Ammon's horn (tissue), 1 donor: ENCODE data around the gene CHTF8.
"Not testable (repeated sequence)": the region's sequence is repeated elsewhere in the genome, so short reads cannot be mapped to it uniquely, and the experiment has no call there.

Source experiments
- DNase-seq: peaks from one replicate; pipeline ENCODE4 v3.0.0-alpha.2; 2016; ENCODE audit warnings: low spot score

The CHTF8 gene, protein sequence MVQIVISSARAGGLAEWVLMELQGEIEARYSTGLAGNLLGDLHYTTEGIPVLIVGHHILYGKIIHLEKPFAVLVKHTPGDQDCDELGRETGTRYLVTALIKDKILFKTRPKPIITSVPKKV

DNA sequence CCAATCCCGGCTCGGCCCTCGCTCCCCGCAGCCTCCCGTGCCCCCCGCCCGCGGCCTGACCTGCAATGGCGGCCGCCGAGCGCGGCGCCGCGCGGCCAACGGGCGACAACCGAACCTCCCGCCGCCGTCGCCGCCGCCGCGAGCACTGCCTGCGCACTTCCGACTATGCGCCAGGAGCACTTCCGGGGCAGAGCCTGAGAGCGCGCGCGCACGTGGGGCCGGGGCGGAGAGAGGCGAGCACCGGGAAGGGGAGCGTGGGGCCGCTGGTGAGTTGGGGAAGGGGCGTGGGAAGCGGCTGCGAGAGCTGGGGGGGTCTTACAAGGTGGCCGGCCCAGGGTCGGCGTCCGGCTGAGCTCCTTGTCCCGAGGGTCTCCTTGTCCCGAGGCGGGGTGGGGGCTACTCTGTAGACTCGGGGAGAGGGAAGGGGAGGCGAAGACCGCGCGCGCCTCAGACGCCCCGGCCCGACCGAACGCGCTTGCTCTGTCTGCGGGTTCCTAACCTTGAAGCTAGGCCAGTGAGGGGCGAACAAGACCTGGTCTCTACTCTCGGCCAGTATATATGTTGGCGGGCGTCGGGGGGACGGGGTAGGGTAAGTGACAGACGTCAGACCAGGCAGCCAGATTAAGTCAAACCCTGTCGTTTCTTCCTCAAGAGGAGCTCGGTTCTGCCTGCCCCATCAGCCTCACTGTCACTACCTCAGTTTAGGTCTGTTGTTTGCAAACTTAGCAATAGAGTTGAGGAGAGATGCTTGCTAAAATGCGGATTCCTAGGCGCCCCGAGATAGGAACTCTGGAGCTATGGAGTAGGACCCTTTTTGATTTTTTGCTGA is at the start of gene CHTF8, which contains the start of gene UTP4:
Gene CHTF8 (minus strand): TSS at position 165 of the 829 bp plus-strand sequence. CDS start 11,130 bp downstream, outside the sequence.
Gene UTP4 (plus strand): TSS at position 226 of the 829 bp plus-strand sequence. CDS start 811 bp downstream, outside the sequence.
- DNase-seq: peak; percentile 89

DNA sequence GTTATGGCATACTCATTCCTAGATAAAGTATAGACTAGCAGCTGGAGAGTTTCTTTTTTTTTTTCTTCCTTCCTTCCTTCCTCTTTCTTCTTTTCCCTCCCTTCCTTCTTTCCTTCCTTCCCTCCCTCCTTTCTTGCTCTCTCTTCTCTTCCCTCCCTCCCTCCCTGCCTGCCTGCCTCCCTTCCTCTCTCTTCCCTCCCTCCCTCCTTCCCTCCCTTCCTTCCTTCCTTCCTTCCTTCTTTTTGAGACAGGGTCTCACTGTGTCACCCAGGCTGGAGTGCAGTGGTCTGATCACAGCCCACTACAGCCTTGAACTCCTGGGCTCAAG is 47.6 kb upstream of the CHTF8 start:
- DNase-seq: no peak

DNA sequence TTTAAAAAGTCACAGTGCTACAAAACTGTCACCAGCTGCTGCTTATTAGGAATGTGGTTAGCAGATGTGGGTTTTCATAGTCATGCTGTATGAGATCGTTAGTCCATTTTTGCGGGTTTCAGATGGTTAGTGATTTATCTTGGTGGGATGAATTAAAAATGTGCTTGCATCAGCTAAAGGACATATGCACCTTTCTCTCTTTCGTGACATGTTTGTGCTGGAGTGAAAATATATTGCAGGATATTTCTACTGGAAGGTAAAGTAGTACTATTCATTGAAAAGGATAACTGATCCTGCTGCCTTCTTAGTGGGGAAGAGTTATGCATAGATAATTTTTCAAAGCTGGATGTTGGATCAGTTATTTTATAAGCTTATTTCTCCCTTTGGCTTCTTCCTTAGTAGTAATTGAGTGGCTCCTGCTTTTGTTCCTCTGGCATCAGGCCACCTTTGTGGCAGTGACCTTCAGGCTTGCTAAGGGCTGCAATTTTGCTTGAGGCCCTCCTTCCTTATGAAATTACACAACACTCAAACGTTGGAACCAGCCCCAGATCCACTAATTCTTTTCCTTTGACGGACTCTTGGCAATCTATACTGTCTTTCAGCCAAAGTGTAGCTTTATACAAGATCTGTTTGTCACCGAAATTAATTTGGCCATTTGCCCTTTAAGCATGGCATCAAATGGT is 47.1 kb upstream of the CHTF8 start:
- no peak for DNase-seq

DNA sequence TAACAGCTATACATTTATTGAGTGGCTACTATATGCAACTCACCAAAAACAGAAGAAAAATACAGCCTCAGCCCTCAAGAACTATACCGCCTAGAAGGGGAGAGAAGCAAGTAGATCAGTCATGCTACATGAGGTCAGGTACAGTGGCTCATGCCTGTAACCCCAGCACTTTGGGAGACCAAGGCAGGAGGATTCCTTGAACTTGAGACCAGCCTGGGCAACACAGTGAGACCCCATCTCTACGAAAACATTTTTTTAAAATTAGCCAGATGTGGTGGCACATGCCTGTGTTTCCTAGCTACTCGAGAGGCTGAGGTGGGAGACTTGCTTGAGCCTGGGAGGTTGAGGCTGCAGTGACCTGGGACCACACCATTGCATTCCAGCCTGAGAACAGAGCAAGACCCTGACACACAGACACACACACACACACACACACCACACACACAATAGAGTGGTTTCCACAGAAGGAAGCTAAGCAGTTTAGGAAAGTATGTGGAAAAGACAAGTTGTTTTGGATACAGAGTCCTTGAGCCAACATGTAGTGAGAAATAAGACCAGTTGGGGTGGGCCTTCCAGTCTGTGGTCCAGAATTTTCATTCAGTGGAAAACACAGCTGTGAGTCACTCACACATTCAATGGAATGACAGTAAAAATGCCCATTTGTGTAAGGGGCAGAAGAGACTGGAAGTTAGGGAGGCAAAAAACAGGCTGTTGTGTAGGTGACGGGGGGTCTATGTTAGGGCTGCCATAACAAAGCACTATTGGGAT is 43.8 kb upstream of the CHTF8 start:
- no peak for DNase-seq

DNA sequence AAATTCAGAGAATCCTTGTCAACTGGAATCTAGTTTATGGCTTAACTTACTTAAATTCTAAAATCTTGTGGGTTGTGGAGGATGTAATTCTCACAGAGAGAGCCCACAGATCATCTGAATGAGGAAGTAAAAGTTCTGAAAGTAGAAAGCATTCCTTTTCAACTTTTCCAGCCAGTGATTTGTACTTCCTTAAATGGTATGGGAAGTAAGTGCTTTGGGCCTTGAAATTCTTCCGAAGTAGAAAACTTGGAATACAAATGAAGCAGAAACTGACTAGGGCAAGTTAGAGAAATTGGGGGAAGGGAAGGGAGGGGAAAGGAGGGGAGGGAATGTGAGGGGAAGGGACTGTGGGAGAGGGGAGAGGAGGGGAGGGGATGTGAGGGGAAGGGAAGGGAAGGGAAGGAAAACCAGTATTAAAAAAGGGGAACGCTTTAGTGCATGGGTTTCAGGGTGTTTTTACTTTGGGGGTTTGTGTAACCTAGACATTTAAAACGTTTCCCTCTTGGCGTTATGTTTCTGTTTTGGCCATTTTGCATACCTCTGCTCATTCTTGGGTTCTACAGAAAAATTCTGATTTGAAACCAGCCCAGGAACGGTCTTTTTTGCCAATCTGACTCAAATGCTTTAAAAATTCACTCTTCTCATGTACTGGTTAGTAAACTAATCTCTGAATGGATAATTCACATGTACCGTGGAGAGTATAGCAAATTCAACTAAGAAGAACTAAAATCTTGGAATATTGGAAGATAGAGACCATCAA is 39.1 kb upstream of the CHTF8 start:
- DNase-seq: no peak

DNA sequence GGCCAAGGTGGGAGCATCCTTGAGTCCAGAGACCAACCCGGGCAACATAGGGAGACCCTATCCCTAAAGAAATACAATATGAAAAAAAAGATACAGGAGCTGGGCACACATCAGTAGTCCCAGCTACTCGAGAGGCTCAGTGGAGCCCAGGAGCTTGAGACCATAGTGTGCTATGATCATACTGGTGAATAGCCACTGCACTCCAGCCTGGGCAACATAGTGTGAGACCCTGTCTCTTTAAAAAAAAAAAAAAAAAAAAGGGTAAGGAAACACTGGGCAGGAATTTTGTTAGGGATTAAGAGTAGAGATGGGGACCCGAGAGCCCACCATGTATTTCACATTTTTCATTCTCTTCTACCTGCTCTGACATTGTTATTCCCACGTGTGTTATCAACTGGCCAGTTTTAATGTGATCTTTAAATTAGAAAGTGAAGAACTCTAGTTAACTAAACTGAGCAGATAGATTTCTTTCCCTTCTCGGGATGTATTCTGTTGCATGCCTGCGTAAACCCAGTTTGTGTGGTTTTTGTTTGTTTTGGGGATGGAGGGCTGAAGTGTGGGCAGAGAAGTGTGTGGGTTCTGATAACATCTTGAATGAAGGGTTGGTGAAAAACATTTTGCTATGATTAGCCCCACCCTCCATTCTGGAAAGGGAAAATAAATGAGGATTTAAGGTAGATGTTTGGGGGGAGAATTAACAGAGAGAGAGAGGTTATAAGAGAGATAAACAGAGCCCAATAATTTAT is 37.4 kb upstream of the CHTF8 start:
- no peak for DNase-seq

DNA sequence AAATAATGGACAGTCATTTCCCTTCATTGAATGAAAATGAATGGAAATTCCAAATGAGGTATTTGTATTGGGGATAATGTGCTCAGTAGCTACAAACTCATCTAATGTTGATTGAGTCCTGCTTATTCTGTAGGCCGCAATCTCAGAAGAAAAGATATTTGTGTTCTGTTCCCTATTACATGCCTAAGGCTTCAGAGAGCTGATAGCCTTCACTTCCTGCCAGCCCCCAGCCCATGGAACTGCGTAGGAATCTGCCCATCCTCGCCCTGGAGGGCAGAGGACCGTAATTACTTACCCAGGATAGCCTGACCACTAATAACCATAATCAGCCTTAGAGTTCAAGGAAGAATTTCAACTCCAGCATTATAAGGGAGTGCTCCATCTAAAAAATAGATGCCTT is 36.7 kb upstream of the CHTF8 start:
- no peak for DNase-seq

DNA sequence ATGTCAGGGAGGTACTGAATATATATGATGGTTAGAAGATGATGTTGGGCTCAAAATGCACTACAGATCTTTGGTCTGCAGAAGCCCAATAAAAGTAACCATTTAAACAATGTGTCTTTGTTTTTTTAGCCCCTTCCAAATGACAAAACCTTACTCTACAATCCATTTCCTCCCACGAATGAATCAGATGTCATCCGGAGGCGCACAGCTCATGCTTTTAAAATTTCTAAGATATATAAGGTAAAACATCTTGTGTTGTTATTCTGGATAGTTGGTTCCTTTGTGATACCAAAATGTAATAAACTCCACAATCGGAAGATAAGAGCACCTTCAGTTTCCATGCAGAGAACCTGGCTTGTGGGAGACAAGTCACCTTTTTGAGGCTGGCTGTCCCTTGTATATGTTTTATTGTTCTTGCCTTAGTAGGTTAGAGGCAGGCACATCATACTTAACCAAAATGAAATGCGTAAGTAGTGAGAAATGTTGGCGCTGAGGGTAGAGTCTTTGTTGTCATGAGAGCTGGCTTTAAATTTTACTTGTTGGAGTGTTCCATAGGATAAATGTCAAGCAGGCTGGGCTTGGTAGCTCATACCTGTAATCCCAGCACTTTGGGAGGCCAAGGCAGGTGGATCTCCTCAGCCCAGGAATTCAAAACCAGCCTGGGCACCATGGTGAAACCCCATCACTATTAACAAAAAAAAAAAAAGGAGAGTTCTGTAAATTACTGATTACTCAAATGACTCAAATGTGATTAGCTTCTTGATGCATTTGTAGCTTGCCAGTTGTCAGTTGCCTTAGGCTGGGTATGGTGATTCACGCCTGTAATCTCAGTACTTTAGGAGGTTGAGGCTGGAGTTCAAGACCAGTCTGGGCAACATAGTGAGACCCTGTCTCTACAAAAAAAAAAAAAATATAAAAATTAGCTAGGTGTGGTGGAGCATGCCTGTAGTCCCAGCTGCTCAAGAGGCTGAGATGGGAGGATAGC is 34.9 kb upstream of the CHTF8 start:
- DNase-seq: no peak

DNA sequence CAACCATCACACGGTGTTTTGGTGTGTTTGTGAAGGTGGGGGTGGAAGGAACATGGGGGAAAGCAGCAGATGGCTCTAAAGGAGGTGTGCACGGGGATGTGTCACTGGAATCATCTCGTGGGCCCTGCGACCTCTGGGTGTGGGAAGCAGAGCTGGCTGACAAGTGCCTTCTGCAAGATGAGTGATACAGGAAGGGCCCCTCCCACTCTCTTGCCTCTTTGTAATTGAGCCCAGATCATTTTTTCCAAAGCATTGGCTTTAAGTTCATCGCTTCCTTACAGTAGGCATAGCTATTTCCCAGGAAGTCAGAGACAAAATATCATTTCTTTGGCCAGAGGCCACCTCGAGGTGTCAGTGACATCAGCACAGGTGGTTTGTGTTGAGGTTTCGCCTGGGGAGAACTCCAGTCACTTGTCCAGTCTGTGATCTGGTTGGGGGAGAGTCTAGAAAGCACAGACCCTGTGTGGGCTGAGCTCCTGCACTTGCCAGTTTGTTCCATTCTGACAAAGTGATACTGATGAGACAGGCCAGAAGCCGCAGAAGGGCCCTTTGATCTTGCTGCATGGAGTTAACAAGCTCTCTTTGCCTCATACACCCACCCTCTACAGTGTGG is 33.9 kb upstream of the CHTF8 start:
- no peak for DNase-seq

DNA sequence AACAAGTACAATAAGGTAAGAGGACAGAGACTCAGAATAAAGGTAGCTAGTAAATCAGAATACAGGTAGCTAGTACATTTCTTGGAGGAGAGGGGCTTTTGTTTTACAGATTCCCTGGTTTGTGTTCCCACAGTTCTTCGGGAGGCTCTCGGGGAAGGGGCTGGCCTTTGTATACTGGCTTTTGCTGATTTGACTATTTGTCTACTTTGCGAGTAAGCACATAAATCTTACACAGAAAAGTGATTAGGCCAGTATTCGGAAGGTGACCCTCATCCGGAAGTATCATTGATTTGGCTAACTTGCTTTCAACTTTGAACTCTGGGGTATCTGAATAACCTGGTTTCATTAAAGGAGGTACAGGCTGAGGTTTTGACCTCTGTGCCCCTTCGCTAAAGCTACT is 33.2 kb upstream of the CHTF8 start:
- DNase-seq: no peak

DNA sequence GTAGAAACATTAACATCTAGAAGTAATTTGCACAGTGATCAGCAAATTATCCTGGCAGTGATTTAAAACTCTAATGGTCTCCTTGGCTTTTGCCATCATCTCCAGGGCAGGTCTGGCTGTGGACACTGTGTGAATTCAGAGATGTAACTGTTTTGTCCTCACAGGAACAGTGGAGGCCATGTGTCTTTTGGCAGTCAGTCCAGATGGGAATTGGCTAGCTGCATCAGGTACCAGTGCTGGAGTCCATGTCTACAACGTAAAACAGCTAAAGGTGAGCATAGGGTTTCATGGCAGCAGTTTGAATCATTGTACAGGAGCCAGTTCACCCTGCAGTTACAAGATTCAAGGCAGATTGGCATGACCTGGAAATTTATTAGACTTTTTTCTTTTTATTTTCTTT is 27.8 kb upstream of the CHTF8 start:
- DNase-seq: no peak

DNA sequence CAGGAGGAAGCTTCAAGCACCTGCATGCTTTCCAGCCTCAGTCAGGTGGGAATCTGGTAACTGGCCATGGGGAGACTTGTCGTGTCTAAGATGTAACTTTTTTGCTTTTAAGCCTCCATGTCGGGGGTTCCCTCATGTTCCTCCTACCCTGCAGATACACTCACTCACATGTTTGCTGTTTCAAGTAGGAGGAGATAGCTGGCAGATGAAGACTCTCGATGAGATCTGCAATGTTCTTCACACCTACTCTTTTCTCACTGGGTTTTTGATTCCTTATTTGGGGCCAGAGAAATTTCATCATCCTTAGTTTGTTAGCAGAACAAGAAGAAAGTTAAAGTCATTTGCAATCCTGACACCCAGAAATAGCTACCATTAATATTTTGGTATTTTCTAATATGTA is 24.8 kb upstream of the CHTF8 start:
- no peak for DNase-seq

DNA sequence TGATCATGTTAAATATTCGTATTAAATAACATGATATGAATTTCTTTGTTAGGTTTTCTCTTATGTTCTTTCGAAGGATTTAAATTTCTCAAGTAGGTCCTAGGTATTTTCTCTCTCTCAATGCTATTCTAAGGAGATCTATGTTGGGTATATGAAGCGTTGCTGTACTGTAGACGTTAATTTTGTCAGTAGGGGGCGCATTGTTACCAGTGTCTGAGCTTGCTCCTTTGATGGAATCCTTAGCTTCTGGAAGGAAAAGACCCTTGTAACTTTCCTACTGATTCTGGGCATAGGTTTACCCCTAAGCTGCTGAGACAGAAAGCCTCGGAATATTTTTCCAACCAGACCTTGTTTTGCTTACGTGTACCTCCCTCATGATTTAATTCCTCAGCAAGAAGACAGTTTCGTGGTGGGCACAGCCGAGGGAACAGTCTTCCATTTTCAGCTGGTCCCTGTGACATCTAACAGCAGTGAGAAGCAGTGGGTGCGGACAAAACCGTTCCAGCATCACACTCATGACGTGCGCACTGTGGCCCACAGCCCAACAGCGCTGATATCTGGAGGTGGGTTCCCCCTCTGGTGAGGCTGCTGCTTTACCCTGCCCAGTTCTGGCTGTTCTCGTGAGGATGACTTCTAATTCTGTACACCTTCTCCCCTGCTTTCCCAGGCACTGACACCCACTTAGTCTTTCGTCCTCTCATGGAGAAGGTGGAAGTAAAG is 17.9 kb upstream of the CHTF8 start:
- peak; percentile 87 for DNase-seq

DNA sequence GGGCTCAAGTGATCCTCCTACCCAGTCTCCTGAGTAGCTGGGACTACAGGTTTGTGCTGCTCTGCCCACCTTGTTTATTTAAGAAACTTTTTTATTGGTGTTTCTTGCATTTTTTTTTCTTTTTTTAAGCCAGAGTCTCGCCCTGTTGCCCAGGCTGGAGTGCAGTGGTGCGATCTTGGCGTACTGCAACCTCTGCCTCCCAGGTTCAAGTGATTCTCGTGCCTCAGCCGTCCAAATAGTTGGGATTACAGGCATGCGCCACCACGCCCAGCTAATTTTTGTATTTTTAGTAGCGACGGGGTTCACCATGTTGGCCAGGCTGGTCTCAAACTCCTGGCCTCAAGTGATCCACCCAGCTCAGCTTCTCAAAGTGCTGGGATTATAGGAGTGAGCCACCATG is 17.2 kb upstream of the CHTF8 start:
- DNase-seq: not testable (repeated sequence)

DNA sequence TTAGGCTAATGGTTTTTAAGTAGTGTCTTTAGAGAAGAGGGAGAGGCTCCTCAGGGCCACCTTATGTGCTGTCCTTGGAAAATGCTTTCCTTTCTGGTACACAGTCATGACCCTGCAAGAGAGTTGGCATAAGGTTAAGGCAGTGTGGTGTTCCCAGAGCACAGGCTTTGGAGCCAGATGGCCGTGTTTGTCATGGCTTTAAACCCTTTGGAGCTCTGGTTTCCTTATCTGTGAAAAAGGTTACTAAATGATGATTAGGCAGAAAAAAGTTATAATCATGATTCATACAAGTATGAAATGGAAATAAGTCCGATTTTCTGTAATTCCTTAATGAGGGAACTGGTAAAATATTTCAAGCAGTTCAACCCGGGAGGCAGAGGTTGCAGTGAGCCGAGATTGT is 13.3 kb upstream of the CHTF8 start:
- no peak for DNase-seq

DNA sequence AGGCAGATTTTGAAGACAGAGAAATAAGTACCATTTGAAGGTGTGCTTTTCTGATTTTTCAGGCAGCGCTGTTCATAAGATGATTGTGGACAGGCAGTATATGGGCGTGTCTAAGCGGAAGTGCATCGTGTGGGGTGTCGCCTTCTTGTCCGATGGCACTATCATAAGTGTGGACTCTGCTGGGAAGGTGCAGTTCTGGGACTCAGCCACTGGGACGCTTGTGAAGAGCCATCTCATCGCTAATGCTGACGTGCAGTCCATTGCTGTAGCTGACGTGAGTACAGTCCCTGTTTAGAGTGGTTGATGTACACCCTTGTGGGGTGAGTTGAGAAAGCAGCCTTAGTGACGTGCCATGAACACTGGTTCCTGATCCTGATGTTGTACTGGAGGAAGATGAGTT is 10.7 kb upstream of the CHTF8 start:
- DNase-seq: no peak

DNA sequence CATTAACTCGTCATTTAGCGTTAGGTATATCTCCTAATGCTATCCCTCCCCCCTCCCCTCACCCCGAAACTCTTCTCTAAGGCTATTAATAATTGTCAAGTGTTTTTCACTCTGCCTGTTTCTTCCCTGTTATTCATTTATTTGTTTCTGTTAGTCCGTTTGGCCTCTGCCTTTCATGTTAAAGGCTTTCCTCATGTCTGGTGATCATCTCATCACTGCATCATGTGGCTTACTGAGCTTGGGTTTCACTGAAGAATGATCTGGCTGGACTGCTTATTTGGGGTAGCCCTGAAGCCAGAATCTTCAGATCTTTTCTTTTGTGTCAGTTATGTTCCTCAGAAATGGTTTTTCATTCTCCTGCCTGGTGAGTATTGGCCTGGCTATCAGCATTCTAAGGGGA is 9.5 kb upstream of the CHTF8 start:
- DNase-seq: no peak

DNA sequence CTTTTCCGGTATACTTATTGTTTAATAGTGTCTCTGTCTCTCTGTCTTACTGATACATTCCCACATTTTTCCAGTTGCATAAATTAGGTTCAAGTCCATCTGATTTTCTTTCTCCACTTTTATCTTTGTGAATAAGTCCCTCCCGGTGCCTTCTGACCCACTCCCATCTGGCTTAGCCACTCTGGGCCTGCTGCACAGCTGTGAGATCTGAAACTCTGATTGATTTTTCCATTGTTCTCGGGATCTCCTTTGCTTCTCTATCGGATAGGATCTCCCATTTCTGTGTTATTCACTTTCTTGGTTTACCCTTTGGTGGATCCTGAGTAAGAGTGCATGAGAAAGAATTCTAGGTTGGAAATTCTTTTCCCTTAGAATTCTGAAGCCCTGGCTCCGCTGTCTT is 8.6 kb upstream of the CHTF8 start:
- no peak for DNase-seq

DNA sequence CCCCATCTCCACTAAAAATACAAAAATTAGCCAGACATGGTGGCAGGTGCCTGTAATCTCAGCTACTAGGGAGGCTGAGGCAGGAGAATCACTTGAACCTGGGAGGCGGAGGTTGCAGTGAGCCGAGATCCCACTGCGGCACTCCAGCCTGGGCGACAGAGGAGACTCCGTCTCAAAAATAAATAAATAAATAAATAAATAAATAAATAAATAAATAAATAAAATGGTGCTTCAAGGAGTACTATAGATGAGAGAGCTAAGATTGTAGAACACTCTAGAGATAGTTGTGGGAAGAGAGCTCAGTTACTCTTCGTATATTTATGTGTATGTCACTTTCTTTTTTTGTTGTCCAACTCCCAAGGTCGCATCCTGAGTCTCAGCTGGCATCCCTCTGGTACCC is 7.1 kb upstream of the CHTF8 start:
- DNase-seq: not testable (repeated sequence)
